Measurements from ENCODE around the gene LYPLA2.

DNA sequence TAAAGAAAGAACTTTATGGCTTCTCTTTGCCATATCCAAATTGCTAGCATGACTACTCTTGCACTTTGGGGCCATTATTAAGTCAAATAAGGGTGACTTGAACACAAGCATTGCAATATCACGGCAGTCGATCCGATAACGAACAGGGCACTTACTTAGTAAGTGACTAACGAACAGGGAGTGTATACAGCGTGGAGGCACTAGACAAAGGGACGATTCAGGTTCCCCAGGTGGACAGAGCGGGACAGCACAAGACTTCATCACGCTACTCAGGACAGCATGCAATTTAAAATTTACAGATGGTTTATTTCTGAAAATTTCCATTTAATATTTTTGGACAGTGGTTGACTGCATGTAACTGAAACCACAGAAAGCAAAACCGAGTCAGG is 18.1 kb upstream of the LYPLA2 start:
- TF ChIP-seq POLR2AphosphoS5 (IDR thresholded peaks at IDR 0.05; ENCODE audit: borderline replicate concordance, low read depth, low read length), result no peak
- TF ChIP-seq FOXP2 (optimal IDR thresholded peaks at IDR 0.05; ENCODE audit: control extremely low read depth, extremely low read length, insufficient read depth), result no peak

Measured in SK-N-MC (cell line).